ENCODE measurements around the gene CCL4.
"Not testable (repeated sequence)": the region's sequence is repeated elsewhere in the genome, so short reads cannot be mapped to it uniquely, and the experiment has no call there.

CCL4 gene

GRCh38 chr17:36117505-36118382, 14.1 kb downstream of the CCL4 start:
- no peak for DNase-seq (ENCODE audit: low spot score)

- no peak for DNase-seq (ENCODE audit: low spot score)
Measured at GRCh38 chr17:36118477-36119353, 15.1 kb downstream of the CCL4 start.

- DNase-seq (ENCODE audit: low spot score), result no peak
Measured at GRCh38 chr17:36120221-36120620, 16.6 kb downstream of the CCL4 start.

- not testable (repeated sequence) for DNase-seq (ENCODE audit: low spot score)
Measured at GRCh38 chr17:36121099-36121498, 17.5 kb downstream of the CCL4 start.

- DNase-seq (ENCODE audit: low spot score), result no peak
Measured at GRCh38 chr17:36123431-36123830, 19.8 kb downstream of the CCL4 start.

- DNase-seq (ENCODE audit: low spot score), result no peak
Measured at GRCh38 chr17:36124879-36125824, 21.5 kb downstream of the CCL4 start.

GRCh38 chr17:36127199-36127893, 23.7 kb downstream of the CCL4 start:
- no peak for DNase-seq (ENCODE audit: low spot score)

GRCh38 chr17:36127911-36128310, 24.3 kb downstream of the CCL4 start:
- DNase-seq (ENCODE audit: low spot score), result no peak

GRCh38 chr17:36128411-36128978, 24.9 kb downstream of the CCL4 start:
- no peak for DNase-seq (ENCODE audit: low spot score)

- no peak for DNase-seq (ENCODE audit: low spot score)
Measured at GRCh38 chr17:36129616-36130015, 26.0 kb downstream of the CCL4 start.

GRCh38 chr17:36130346-36130745, 26.7 kb downstream of the CCL4 start:
- no peak for DNase-seq (ENCODE audit: low spot score)

- no peak for DNase-seq (ENCODE audit: low spot score)
Measured at GRCh38 chr17:36131421-36131820, 27.8 kb downstream of the CCL4 start.

- DNase-seq (ENCODE audit: low spot score), result no peak
Measured at GRCh38 chr17:36131931-36132330, 28.3 kb downstream of the CCL4 start.

- no peak for DNase-seq (ENCODE audit: low spot score)
Measured at GRCh38 chr17:36132421-36132831, 28.8 kb downstream of the CCL4 start.

- DNase-seq (ENCODE audit: low spot score), result peak; percentile 16
Measured at GRCh38 chr17:36133602-36134236, 30.1 kb downstream of the CCL4 start.

GRCh38 chr17:36135465-36135864, 31.8 kb downstream of the CCL4 start:
- no peak for DNase-seq (ENCODE audit: low spot score)

GRCh38 chr17:36136036-36136435, 32.4 kb downstream of the CCL4 start:
- no peak for DNase-seq (ENCODE audit: low spot score)

GRCh38 chr17:36136439-36136838, 32.8 kb downstream of the CCL4 start:
- DNase-seq (ENCODE audit: low spot score), result no peak

- no peak for DNase-seq (ENCODE audit: low spot score)
Measured at GRCh38 chr17:36142235-36142634, 38.6 kb downstream of the CCL4 start.

GRCh38 chr17:36142806-36143205, 39.2 kb downstream of the CCL4 start:
- DNase-seq (ENCODE audit: low spot score), result no peak

Measured in HuH-7.5 (cell line).